Measurements from ENCODE around the gene HSPG2.

Gene HSPG2

DNA sequence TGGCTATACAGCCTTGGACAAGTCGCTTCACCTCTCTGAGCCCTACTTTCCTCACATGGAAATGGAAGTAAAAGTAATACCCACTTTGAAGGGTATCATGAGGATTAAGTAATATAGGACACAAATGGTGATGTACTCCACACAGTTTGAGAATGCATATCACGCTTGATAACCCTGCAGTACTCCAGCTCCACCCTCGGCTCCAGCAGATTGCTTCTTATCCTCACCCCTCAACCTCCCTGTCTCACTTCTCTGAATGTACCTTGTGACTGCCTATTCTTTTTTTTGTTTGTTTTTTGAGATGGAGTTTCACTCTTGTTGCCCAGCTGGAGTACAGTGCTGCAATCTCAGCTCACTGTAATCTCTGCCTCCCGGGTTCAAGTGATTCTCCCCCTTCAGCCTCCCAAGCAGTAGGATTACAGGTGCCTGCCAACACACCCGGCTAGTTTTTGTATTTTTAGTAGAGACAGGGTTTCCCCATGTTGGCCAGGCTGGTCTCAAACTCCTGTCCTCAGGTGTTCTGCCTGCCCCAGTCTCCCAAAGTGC, 69.6 kb downstream of the HSPG2 start:
- DNase-seq (ENCODE audit: low read depth, low spot score): no peak
- POLR2A ChIA-PET: no interaction called here
- CTCF ChIA-PET: interaction anchor here (1.2 to 3.5 kb wide), 2 partner anchors 72 to 97 kb away, joined by 3 to 13 read pairs; no protein-coding TSS in a partner anchor
- TF ChIP-seq, protein P1, sequence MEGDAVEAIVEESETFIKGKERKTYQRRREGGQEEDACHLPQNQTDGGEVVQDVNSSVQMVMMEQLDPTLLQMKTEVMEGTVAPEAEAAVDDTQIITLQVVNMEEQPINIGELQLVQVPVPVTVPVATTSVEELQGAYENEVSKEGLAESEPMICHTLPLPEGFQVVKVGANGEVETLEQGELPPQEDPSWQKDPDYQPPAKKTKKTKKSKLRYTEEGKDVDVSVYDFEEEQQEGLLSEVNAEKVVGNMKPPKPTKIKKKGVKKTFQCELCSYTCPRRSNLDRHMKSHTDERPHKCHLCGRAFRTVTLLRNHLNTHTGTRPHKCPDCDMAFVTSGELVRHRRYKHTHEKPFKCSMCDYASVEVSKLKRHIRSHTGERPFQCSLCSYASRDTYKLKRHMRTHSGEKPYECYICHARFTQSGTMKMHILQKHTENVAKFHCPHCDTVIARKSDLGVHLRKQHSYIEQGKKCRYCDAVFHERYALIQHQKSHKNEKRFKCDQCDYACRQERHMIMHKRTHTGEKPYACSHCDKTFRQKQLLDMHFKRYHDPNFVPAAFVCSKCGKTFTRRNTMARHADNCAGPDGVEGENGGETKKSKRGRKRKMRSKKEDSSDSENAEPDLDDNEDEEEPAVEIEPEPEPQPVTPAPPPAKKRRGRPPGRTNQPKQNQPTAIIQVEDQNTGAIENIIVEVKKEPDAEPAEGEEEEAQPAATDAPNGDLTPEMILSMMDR (IDR thresholded peaks at IDR 0.05; ENCODE audit: insufficient read depth, low read length, missing control alignments): no peak
- no peak overlapping the region for H3K4me3 ChIP-seq (ENCODE audit: low read depth, low read length)

GRCh38 chr1:21866707-21867043, 70.4 kb downstream of the HSPG2 start:
- no peak for DNase-seq (ENCODE audit: low read depth, low spot score)
- ChIA-PET CTCF (interaction anchor here (0.7 to 1.0 kb wide), 3 partner anchors 9 to 157 kb away, joined by 3 to 6 read pairs (median 5); no protein-coding TSS in a partner anchor), POLR2A (no interaction called here)
- TF ChIP-seq, protein P1 (IDR thresholded peaks at IDR 0.05; ENCODE audit: insufficient read depth, low read length, missing control alignments): no peak
- no peak overlapping the region for H3K4me3 ChIP-seq (ENCODE audit: low read depth, low read length)

DNA sequence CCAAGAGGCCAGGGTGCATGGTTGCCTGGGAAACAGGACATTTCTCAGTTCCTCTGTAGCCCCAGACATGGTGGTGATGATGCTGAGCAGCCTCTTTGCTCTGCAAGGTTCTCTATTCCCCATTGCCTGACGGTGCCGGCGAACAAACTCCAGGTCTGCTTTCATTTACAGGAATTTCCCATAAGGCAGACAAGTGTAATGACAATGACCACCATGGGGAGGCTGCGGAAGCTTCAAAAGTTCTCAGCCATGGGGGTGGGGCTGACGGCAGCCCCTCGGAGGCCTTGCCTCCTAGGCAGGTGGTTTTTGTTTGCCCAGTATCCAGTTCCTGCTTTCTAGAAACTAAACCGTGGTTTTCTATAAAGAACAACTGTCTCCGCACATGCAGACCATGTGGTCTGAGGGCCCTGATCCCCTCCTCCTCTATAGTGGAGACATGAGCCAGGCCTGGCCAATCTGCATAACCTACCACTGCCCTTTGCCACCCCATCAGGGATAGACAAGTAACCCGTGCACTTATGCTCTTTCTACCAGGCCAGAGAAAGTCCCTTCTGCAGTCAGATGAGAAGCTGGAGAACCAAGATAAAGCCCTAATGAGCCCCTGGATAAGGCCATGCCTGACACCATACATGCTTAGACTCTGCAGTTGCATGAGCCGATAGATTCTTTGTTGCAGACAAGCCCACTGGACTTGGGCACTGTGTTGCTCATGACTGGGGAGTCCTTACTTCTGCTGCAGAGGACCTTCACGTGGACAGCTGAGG, 71.0 kb downstream of the HSPG2 start:
- H3K4me3 ChIP-seq (ENCODE audit: low read depth, low read length): no peak overlapping the region
- DNase-seq (ENCODE audit: low read depth, low spot score): no peak
- TF ChIP-seq, protein P1 (IDR thresholded peaks at IDR 0.05; ENCODE audit: insufficient read depth, low read length, missing control alignments): no peak
- CTCF ChIA-PET: interaction anchor here (0.7 to 1.0 kb wide), 3 partner anchors 10 to 158 kb away, joined by 3 to 6 read pairs (median 5); no protein-coding TSS in a partner anchor
- POLR2A ChIA-PET: no interaction called here

DNA sequence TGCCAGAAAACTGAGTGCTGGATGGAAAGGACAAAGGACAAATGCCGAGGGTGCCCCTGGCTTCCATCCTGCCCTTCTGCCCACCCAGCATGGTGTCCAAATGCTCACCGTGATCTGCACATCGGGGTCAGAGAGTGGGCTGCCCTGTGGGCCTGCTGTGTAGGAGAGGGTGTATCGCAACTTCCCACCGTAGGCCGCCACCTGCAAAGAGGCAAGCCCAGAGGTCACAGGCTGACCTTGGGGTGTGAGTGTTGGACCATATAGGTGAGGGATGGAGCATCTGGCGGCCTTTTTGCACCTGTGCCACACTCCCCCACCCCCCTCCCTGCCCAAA, 71.5 kb downstream of the HSPG2 start:
- TF ChIP-seq, protein P1 (IDR thresholded peaks at IDR 0.05; ENCODE audit: insufficient read depth, low read length, missing control alignments): no peak
- CTCF ChIA-PET: no interaction called here

GRCh38 chr1:21864730-21865129, 72.4 kb downstream of the HSPG2 start:
- DNase-seq (ENCODE audit: low read depth, low spot score): no peak
- H3K4me3 ChIP-seq (ENCODE audit: low read depth, low read length): no peak overlapping the region
- POLR2A ChIA-PET: no interaction called here
- TF ChIP-seq, protein P1 (IDR thresholded peaks at IDR 0.05; ENCODE audit: insufficient read depth, low read length, missing control alignments): no peak
- CTCF ChIA-PET: no interaction called here

More for the DNA sequence above, 71.5 kb downstream of the HSPG2 start:
- POLR2A ChIA-PET: no interaction called here
- no peak for DNase-seq (ENCODE audit: low read depth, low spot score)
- no peak overlapping the region for H3K4me3 ChIP-seq (ENCODE audit: low read depth, low read length)

- CTCF ChIA-PET: no interaction called here
- DNase-seq (ENCODE audit: low read depth, low spot score): no peak
- POLR2A ChIA-PET: no interaction called here
- no peak overlapping the region for H3K4me3 ChIP-seq (ENCODE audit: low read depth, low read length)
- TF ChIP-seq, protein P1 (IDR thresholded peaks at IDR 0.05; ENCODE audit: insufficient read depth, low read length, missing control alignments): no peak
These were observed 73.1 kb downstream of the HSPG2 start for GRCh38 chr1:21863981-21864380.
